HG02623 (cell line): ENCODE data around the gene MYCBPAP.

Experiments
- ATAC-seq: cut with Tn5 transposase; IDR thresholded peaks from one replicate; pipeline ENCODE4 v1.9.1; 2021; ENCODE audit warnings: moderate library complexity; ENCODE audit not compliant: unreplicated experiment

The MYCBPAP gene

GRCh38 chr17:50507871-50508572, at the start of gene MYCBPAP:
MYCBPAP (plus strand) TSS chr17:50508439; CDS start chr17:50508675, 236 bp downstream.
- no peak for ATAC-seq

GRCh38 chr17:50458701-50459676, 49.2 kb upstream of the MYCBPAP start:
- ATAC-seq: no peak

GRCh38 chr17:50459756-50460155, 48.5 kb upstream of the MYCBPAP start:
- ATAC-seq: no peak

- ATAC-seq: no peak
These were observed 47.3 kb upstream of the MYCBPAP start for GRCh38 chr17:50460831-50461526.

GRCh38 chr17:50461550-50462132, 46.6 kb upstream of the MYCBPAP start:
- ATAC-seq: no peak

GRCh38 chr17:50462446-50462845, 45.8 kb upstream of the MYCBPAP start:
- ATAC-seq: no peak

GRCh38 chr17:50464121-50464520, 44.1 kb upstream of the MYCBPAP start:
- no peak for ATAC-seq

- ATAC-seq: no peak
These were observed 43.5 kb upstream of the MYCBPAP start for GRCh38 chr17:50464736-50465135.

GRCh38 chr17:50465171-50465570, 43.1 kb upstream of the MYCBPAP start:
- ATAC-seq: no peak

- ATAC-seq: no peak
These were observed 42.6 kb upstream of the MYCBPAP start for GRCh38 chr17:50465635-50466034.

- no peak for ATAC-seq
These were observed 41.7 kb upstream of the MYCBPAP start for GRCh38 chr17:50466371-50467113.

GRCh38 chr17:50467114-50467854, 41.0 kb upstream of the MYCBPAP start:
- no peak for ATAC-seq

- ATAC-seq: no peak
These were observed 40.4 kb upstream of the MYCBPAP start for GRCh38 chr17:50467855-50468303.

- ATAC-seq: no peak
These were observed 39.7 kb upstream of the MYCBPAP start, which contains the start of gene CHAD for GRCh38 chr17:50468304-50469207. CHAD (minus strand) TSS chr17:50468880; CDS start chr17:50468813, 67 bp downstream.

- ATAC-seq: no peak
These were observed 39.0 kb upstream of the MYCBPAP start for GRCh38 chr17:50469208-50469605.

- ATAC-seq: no peak
These were observed 38.5 kb upstream of the MYCBPAP start for GRCh38 chr17:50469671-50470305.

- ATAC-seq: no peak
These were observed 37.8 kb upstream of the MYCBPAP start for GRCh38 chr17:50470426-50470825.
